ENCODE measurements around the gene AZIN2. TPM values are rescaled to one million over a fixed set of nuclear protein-coding genes. Genes with fewer than 3 reads are reported as not detected.

Gene AZIN2
- total and polyA plus RNA-seq, 2 of the 13 experiments (the other 11 are each of a cell fraction or from before 2014, with no cell fraction given): 1.7 to 3.5 TPM

DNA sequence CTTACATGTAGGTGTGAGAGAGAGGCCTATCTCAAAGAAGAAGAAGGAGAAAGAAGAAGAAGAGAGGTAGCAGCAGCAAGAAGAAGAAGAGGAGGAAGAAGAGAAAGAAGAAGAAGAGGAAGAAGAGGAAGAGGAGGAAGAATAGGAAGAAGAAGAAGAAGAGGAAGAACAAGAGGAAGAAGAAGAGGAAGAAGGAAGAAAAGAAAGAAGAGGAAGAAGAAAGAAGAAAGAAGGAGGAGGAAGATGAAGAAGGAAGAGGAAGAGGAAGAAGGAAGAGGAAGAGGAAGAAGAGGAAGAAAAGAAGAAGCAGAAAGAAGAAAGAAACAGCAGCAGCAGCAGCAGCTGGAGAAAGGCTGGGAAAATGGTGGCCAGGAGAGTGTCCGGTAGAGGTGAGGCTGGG, 10.3 kb upstream of the AZIN2 start (continued):
- no peak for TF ChIP-seq DPF2 (CRISPR knock-in tag; IDR thresholded peaks at IDR 0.05; ENCODE audit: borderline replicate concordance, low read depth)
- no peak for TF ChIP-seq THAP11 (CRISPR knock-in tag; IDR thresholded peaks at IDR 0.05)
- no peak for TF ChIP-seq FOXP1 (IDR thresholded peaks at IDR 0.05)
- TF ChIP-seq FOXP1 (CRISPR knock-in tag; IDR thresholded peaks at IDR 0.05): no peak
- TF ChIP-seq, protein P1, sequence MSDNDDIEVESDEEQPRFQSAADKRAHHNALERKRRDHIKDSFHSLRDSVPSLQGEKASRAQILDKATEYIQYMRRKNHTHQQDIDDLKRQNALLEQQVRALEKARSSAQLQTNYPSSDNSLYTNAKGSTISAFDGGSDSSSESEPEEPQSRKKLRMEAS (IDR thresholded peaks at IDR 0.05): no peak
- TF ChIP-seq SMARCC2 (IDR thresholded peaks at IDR 0.05): no peak

GRCh38 chr1:33072707-33073106, 8.2 kb upstream of the AZIN2 start:
- Histone ChIP-seq H3K27me3 (ENCODE audit: control insufficient read depth in 1 of 2, insufficient read depth in 2 of 2, low read length in 2 of 2) (0 out of 5 replicates have a peak, but pooled peaks cover 0 to 3% of the 10 kb centered on the region in 2 experiments), H3K4me2 (ENCODE audit: low read depth, low read length) (no peak overlapping the region), H4K20me1 (ENCODE audit: insufficient read depth, low read length) (no peaks in the 10 kb centered on the region), H3K27ac (ENCODE audit: extremely low read length, insufficient read depth, low read length) (no peak overlapping the region), H3K4me1 (ENCODE audit: insufficient read depth, low read length) (peaks cover 9% of the 10 kb centered on the region), H3K9me3 (ENCODE audit: low read length) (no peaks in the 10 kb centered on the region), H3K9ac (ENCODE audit: insufficient read depth, low read depth, low read length) (no peak overlapping the region), H3K4me3 (replicated peaks in 1 of 3; ENCODE audit: insufficient read depth in 1 of 3, low read depth in 2 of 3, low read length in 3 of 3) (no peak overlapping the region), H3K36me3 (replicated peaks in 1 of 2; ENCODE audit: control insufficient read depth in 1 of 2, insufficient read depth in 2 of 2, low read length in 2 of 2) (no peaks in the 10 kb centered on the region), H3K79me2 (ENCODE audit: insufficient read depth, low read length) (no peaks in the 10 kb centered on the region), H2AFZ (ENCODE audit: low read length) (no peak overlapping the region)
- FAIRE-seq (no peak), ATAC-seq (no peak), DNase-seq (ENCODE audit: low spot score) (no peak)
- no peak for TF ChIP-seq ADNP (CRISPR knock-in tag; IDR thresholded peaks at IDR 0.05)
- TF ChIP-seq, protein P2, sequence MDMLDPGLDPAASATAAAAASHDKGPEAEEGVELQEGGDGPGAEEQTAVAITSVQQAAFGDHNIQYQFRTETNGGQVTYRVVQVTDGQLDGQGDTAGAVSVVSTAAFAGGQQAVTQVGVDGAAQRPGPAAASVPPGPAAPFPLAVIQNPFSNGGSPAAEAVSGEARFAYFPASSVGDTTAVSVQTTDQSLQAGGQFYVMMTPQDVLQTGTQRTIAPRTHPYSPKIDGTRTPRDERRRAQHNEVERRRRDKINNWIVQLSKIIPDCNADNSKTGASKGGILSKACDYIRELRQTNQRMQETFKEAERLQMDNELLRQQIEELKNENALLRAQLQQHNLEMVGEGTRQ (IDR thresholded peaks at IDR 0.05; ENCODE audit: low read depth, low read length): no peak
- TF ChIP-seq, protein P2 (CRISPR knock-in tag; IDR thresholded peaks at IDR 0.05; ENCODE audit: borderline replicate concordance): no peak
- intact Hi-C loops (cut with micrococcal nuclease; ENCODE audit: unreplicated experiment): no loop called here
- WGBS (ENCODE audit: low lambda C conversion rate): no CpG with 5 or more reads among the region's 2 CpGs
- CTCF ChIA-PET (ENCODE audit: low intra/inter-chr PET ratio, low total read pairs): no interaction called here
- in situ Hi-C loops (cut with HindIII; ENCODE audit: extremely low pct_ligation_motif_present, low pct_unique_long_range_greater_than_20kb): no loop called here
- BruUV-seq (replicated peaks): no TSS peak
- POLR2A ChIA-PET: no interaction called here

Data from HepG2 (cell line).